ENCODE results near the gene ORC6. TPM values are rescaled to one million over a fixed set of nuclear protein-coding genes. Genes with fewer than 3 reads are reported as not detected.

The ORC6 gene
- total RNA-seq, 4 donors from 2014 or later, result 3.4 to 12.6 (median 7.7) TPM

DNA sequence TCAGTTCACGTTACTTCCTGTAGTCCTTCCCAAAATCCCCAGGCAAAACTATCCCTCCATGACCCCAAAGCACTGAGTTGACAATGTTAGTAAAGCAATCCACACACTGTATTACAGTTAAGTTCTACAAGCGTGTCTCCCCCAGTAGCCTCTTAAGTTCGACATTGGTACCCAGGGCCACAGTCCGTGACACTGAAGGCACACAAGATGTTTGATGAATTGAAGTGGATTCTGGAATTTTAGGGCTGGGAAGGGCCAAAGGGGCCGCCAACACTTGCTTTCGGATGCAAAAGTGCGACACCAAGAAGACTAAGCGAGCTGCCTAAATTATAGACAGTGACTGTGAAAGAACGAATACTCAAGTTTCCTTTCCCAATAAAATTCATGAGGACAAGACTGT, 2.0 kb upstream of the ORC6 start:
- Histone ChIP-seq H3K4me1 (peaks cover 7 to 64% (median 23%) of the 10 kb centered on the region in 3 donors), H3K4me3 (peak overlapping the region; percentile 83 to 94 (median 88)), H3K27me3 (no peaks in the 10 kb centered on the region), H3K27ac (peak overlapping the region in 2 of 4 donors; percentile 96 to 97), H3K9me3 (no peaks in the 10 kb centered on the region), H3K36me3 (peaks cover 0 to 5% (median 0%) of the 10 kb centered on the region in 3 donors)
- intact Hi-C loops (cut with DNase I), result loop anchor here (5.0 kb wide), 1 partner anchor 145 kb away; the partner anchor contains the start of gene C16orf87
- no peak for TF ChIP-seq POLR2A (IDR thresholded peaks at IDR 0.05)
- 66 to 75% methylated on average over 8 to 9 of the region's 9 CpGs for WGBS, 2 donors
- no peak for DNase-seq

- intact Hi-C loops (cut with DNase I), result loop anchor here (5.0 kb wide), 1 partner anchor 144 kb away; the partner anchor contains the start of gene C16orf87
- DNase-seq, result no peak
- TF ChIP-seq CTCF (IDR thresholded peaks at IDR 0.05), result no peak
- peak in 1 of 4 donors; percentile 21 for TF ChIP-seq POLR2A (IDR thresholded peaks at IDR 0.05)
- no peaks in the 10 kb centered on the region for H3K27me3 ChIP-seq
- peak overlapping the region; percentile 83 to 94 (median 88) for H3K4me3 ChIP-seq
- H3K4me1 ChIP-seq, result peaks cover 7 to 64% (median 23%) of the 10 kb centered on the region in 3 donors
- WGBS, 2 donors, result 1 to 3% methylated on average over 10 to 14 of the region's 14 CpGs
- H3K36me3 ChIP-seq, result no peaks in the 10 kb centered on the region
- no peaks in the 10 kb centered on the region for H3K9me3 ChIP-seq
- peak overlapping the region; percentile 93 to 98 (median 96) for H3K27ac ChIP-seq
Measured at GRCh38 chr16:46688101-46688653, 1.3 kb upstream of the ORC6 start.

GRCh38 chr16:46688654-46689364, 650 bp upstream of the ORC6 start, which contains the start of gene VPS35:
Gene VPS35 (minus strand): TSS chr16:46689178. CDS start chr16:46689133, 45 bp downstream.
- H3K36me3 ChIP-seq, result no peaks in the 10 kb centered on the region
- no peaks in the 10 kb centered on the region for H3K27me3 ChIP-seq
- peak; percentile 98 for DNase-seq
- WGBS, 2 donors, result 0 to 2% methylated on average over 11 to 14 of the region's 54 CpGs
- H3K4me1 ChIP-seq, result peaks cover 7 to 59% (median 23%) of the 10 kb centered on the region in 3 donors
- intact Hi-C loops (cut with DNase I), result loop anchor here (5.0 kb wide), 1 partner anchor 143 kb away; the partner anchor contains the start of gene C16orf87
- H3K9me3 ChIP-seq, result no peaks in the 10 kb centered on the region
- peak within 1 kb of the TSS; percentile 93 to 98 (median 96) for H3K27ac ChIP-seq
- H3K4me3 ChIP-seq, result peak within 1 kb of the TSS; percentile 83 to 94 (median 88)
- TF ChIP-seq CTCF (IDR thresholded peaks at IDR 0.05) (peak in 1 of 6 experiments; percentile 11), POLR2A (IDR thresholded peaks at IDR 0.05) (peak in 3 of 4 donors; percentile 55 to 88 (median 75))

DNA sequence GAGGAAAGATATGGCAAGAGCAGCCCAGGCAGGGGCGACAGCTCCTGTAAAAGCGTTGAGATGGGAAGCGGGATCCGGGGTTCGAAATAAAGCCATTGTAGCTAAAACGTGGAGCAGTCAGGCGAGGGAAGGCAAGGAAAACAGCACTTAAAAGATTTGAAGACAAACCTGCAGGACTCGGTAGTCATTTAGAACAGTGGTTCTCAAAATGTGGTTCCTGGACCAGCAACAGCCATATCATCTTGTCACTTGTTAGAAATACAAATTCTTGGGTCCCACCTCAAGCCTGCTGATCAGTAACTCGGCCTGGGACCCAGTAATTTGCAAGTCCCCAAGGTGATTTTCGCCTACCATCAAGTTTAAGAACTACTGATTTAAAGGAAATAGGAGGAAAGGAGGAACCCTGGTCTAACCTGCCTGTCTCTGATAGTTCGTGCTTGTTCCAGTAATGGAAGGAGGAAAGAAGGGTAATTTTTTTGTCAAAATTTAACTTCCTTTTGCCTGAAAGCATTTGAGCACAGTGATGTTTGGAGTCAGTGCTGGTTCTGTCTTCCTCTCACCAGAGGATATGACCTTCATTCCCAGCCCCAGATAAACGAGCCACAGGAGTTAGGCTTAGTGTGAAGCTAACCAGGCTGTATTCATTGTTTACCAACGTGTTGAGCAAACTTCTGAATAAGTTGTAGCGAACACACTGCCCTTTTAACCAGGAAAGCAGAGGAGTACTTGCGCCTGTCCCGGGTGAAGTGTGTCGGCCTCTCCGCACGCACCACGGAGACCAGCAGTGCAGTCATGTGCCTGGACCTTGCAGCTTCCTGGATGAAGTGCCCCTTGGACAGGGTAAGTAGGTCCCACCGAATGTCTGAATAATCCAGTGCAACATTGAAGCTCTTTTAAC, 1.1 kb downstream of the ORC6 start:
- 17 to 20% methylated on average over 20 to 21 of the region's 21 CpGs for WGBS, 2 donors
- intact Hi-C loops (cut with DNase I), result no loop called here
- peak overlapping the region; percentile 93 to 98 (median 96) for H3K27ac ChIP-seq
- TF ChIP-seq CTCF (IDR thresholded peaks at IDR 0.05) (no peak), POLR2A (IDR thresholded peaks at IDR 0.05) (no peak)
- no peaks in the 10 kb centered on the region for H3K9me3 ChIP-seq
- H3K36me3 ChIP-seq, result no peaks in the 10 kb centered on the region
- no peaks in the 10 kb centered on the region for H3K27me3 ChIP-seq
- peak overlapping the region; percentile 83 to 94 (median 88) for H3K4me3 ChIP-seq
- H3K4me1 ChIP-seq, result peaks cover 7 to 45% (median 23%) of the 10 kb centered on the region in 3 donors
- DNase-seq, result no peak

- 63 to 70% methylated on average over 4 of the region's 4 CpGs for WGBS, 2 donors
- TF ChIP-seq POLR2A (IDR thresholded peaks at IDR 0.05) (no peak), CTCF (IDR thresholded peaks at IDR 0.05) (no peak)
- intact Hi-C loops (cut with DNase I), result no loop called here
- Histone ChIP-seq H3K27me3 (no peaks in the 10 kb centered on the region), H3K4me3 (no peak overlapping the region), H3K36me3 (peaks cover 0 to 1% (median 0%) of the 10 kb centered on the region in 3 donors), H3K27ac (no peak overlapping the region), H3K4me1 (peaks cover 7 to 33% (median 23%) of the 10 kb centered on the region in 3 donors), H3K9me3 (no peaks in the 10 kb centered on the region)
- DNase-seq, result no peak
Measured at GRCh38 chr16:46691726-46692125, 2.3 kb downstream of the ORC6 start.

Data from esophagus squamous epithelium (tissue), 5 donors.